ENCODE data around the gene NDUFA8.

The NDUFA8 gene

GRCh38 chr9:122135529-122135859 lies 24.1 kb downstream of the NDUFA8 start:
- DNase-seq (ENCODE audit: low read depth) = no peak

DNA sequence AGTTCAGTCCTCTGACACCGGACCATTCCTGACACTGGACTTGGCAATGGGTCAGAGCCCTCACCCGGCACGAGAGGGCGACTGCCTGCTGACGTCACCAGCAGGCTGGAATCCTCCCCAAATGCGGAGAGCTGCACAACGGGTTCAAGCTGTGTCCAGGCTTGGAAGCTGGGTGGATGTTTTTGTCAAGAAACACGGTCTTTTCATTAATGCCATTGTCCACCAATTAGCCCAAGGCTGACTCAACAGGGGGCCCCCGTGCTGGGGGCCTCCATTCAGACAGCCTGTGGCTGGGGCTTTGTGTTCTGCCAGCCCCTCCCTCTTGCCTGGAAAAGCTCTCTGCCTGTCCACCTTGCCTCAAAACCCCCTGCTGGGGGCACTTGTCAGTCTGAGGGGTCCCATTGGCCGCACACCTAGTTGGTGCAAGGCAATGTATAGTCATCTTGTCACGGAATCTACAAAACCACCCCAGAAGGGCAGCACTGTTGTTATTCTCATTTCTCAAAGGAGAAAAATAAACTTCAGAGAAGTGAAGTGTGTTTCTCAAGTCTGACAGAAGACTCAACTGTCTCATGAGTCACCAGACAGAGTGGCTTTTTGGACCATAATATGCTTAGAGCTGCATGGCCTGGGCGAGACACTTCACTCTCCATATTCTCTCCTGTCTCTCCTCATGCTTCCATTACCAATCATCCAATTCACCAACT lies 24.6 kb downstream of the NDUFA8 start:
- DNase-seq (ENCODE audit: low read depth) = no peak

- DNase-seq (ENCODE audit: low read depth) = no peak
Measured at GRCh38 chr9:122133984-122134535, 25.5 kb downstream of the NDUFA8 start.

DNA sequence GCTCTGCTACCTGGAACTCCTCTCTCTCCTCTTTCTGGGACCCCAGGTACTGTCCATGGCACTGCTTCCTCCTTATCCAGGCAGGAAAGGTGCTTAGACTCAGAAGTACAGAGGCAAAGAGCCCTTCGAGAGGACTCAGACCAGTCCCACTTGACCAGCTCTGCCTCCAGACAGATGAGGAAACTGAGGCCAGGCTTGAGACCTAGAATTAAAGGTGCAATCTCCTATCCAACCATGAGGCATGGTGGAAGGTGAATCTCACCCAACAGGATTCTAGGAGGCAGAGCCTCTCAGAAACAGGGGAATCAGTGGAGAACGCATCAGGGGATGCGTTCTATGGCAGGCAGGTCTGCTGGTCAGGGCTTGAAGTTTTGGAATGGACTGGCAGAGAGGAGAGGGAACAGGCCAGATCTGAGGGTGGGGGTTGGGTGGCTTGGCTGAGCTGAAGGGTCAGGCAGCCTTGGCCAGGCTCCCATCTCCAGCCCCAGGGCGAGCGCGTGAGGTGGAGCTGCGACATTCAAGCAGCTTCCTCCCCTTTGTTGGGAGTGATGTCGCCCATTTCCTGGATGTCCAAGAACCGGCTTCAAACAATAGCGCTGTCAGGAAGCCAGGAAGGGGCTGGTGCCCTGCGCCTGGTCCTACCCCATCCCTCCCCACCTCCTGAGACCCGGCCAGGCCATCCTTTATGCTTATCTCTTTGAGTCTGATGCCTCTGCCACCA lies 26.2 kb downstream of the NDUFA8 start:
- DNase-seq (ENCODE audit: low read depth) = no peak

GRCh38 chr9:122132539-122132938 lies 27.0 kb downstream of the NDUFA8 start:
- DNase-seq (ENCODE audit: low read depth) = no peak

- DNase-seq (ENCODE audit: low read depth) = no peak
Measured at GRCh38 chr9:122131401-122132001, 28.1 kb downstream of the NDUFA8 start.

GRCh38 chr9:122130837-122131236 lies 28.7 kb downstream of the NDUFA8 start:
- no peak for DNase-seq (ENCODE audit: low read depth)

- DNase-seq (ENCODE audit: low read depth) = no peak
Measured at GRCh38 chr9:122129969-122130368, 29.6 kb downstream of the NDUFA8 start.

- DNase-seq (ENCODE audit: low read depth) = no peak
Measured at GRCh38 chr9:122128969-122129343, 30.6 kb downstream of the NDUFA8 start.

DNA sequence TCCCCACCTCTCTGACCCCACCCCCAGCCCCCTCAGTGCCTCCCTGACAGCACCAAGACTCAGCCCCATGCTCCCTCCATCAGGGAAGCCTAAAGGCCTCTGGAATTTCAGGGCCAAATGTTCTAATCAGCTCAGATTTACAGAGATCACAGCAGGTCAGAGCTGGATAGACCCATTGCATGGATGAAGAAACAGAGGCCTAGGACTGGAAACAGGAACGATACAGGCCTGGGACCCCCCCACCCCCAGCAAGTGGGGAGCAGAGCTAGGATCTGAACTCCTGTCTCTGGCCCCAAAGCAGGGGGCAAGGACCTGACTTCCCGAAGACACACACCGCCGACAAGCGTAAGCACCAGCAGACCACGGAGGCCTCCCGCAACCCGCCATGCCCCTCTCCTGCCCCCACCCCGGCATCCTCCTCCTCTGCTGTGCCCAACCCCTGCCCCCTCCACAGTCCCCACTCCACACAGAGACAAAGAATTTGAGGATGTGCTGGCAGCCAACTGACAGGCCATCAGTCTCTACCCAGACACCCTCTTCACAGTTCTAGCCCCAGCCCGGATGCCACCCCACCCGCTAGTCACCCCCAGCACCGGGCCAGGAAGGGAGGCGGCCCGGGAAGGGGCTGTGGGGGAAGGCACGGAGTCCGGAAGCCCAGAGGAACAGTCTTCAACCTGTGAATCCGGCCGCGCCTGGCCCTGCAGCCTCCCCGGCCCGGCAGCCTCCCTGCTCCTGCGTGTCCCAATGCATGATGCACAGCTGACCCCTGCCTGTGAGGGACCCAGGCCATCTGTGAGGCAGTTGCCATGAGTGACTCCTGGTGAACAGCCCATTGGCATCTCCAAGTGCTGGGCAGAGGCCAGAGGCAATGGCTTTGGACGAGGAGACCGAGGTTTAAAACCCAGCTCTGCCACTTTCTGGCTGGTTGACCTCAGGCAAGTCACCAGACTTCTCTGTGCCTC lies 31.3 kb downstream of the NDUFA8 start:
- no peak for DNase-seq (ENCODE audit: low read depth)

DNA sequence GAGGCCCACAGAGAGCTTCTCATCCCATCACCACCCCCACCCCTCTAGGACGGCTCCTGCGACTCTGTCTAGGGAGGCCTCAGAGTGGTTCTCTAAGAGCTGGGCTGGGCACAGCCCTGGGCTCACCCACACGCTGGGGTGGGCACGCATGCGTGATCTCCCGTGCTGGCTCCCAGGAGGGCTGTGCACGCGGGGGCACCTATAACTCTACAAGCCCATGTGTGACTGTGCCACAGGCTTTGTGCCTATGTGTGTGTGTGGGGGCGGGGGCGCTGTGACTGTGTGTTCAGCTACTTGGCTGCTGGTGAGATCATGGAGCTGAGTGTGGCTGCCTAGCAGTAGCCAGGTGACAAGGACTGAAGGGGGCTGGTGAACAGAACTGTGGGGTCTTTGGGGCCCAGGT lies 32.2 kb downstream of the NDUFA8 start:
- peak; percentile 22 for DNase-seq (ENCODE audit: low read depth)

GRCh38 chr9:122126331-122127261 lies 33.0 kb downstream of the NDUFA8 start:
- DNase-seq (ENCODE audit: low read depth) = peak; percentile 79

- DNase-seq (ENCODE audit: low read depth) = peak; percentile 67
Measured at GRCh38 chr9:122125509-122126330, 33.9 kb downstream of the NDUFA8 start.

DNA sequence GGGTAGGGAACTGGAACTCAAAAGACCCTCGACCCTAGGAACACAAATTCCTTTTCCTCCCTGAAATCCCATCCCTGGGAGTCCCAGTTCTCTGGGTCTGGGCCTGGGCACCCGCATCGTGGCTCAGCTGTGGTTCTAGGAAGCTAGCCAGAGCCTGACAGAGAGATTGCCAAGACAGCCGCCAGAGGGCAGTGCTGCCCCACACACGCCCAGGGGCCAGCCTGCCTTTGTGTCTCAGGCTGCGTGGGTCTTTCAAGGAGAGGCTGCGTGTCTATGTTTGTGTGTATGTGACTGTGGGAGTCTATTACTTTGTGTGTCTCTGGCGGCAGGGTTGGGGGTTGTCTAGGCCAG lies 34.4 kb downstream of the NDUFA8 start:
- DNase-seq (ENCODE audit: low read depth) = peak; percentile 80

DNA sequence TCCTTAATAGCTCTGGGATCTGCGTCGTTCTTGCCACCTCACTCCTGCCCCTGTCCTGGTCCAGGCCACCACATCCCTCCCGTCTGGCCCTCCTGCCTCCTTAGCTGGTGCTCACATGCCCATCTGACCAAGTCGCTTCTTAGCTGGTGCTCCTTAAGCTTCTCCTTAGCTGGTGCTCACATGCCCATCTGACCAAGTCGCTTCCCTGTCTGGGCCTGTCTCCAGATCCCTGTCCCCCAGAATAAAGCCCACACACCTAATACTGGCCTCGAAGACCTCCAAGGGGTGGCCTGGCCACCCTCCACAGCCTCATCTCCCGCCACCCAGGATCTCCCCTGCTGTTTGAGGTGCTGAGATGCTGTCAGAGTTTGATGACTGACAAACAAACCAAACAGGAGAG lies 35.1 kb downstream of the NDUFA8 start:
- DNase-seq (ENCODE audit: low read depth) = no peak

DNA sequence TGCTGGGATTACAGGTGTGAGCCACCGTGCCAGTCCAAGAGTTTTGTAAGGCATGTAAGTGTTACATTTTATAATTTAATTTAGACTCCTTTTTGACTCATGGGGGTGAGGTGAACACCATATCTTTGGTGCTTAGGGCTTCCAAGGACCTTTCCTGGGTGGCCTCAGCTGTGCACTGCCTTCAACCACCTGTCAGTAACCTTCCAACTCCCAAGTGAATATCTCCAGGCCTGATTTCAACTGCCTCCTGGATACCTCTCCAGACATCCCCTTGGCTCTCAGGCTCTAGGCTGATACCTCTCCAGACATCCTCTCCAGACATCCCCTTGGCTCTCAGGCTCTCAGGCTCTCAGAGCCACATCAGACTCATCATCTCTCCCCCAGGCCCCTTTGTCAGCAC lies 35.5 kb downstream of the NDUFA8 start:
- DNase-seq (ENCODE audit: low read depth) = no peak

DNA sequence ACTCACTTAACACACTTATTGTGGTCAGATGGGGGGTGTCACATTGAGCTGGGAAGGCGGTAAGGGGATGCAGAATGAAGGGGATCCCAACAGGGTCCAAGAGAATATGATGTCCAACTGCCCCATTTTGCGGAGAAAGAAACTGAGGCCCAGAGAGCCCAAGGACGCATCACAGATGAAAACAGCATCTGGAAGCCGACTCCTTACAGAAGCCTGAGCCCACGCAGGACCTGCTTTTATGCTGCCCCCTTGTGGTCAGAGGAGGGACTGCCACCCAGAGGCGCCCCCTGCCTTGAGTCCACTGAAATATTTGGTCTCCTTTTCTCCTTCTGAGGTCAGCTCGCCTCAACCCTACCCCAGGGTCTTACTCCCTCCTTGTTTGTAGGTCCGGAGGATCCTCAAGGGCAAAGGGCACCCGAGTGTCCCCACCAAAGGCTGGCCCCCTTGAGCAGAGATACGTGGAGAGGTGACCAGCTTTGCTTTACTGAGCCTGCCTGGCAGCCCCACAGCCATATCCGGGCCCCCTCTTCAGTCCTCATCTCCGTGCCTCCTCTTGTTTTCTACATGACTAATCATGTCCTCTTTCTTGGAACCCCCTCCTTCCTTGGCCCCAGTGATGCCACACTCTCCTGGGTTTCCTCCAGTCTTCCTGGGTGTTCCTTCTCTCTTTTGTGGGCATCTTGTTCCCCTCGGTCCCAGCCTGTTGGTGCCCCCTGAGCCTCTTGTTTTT lies 36.5 kb downstream of the NDUFA8 start:
- DNase-seq (ENCODE audit: low read depth) = peak; percentile 74

- DNase-seq (ENCODE audit: low read depth) = no peak
Measured at GRCh38 chr9:122122468-122122867, 37.1 kb downstream of the NDUFA8 start.

GRCh38 chr9:122121931-122122330 lies 37.6 kb downstream of the NDUFA8 start:
- no peak for DNase-seq (ENCODE audit: low read depth)

All from ELR (cell line).